WTC11 (cell line): ENCODE data around the gene LIMK1. TPM values are rescaled to one million over a fixed set of nuclear protein-coding genes. Genes with fewer than 3 reads are reported as not detected.
"Not testable (repeated sequence)": the region's sequence is repeated elsewhere in the genome, so short reads cannot be mapped to it uniquely, and the experiment has no call there.

Source experiments
- ATAC-seq: fragments of 200-7000 bp; cut with Tn5 transposase; 2 replicates; pipeline ENCODE4 v1.10.0; 2021; ENCODE audit warnings: mild to moderate bottlenecking, moderate library complexity
- CTCF ChIA-PET: fragments of 300-600 bp; sonication (Branson Sonifier 250); formaldehyde crosslinking; loops from one replicate; lab custom pipeline; 2021; ENCODE audit warnings: antibody characterized with exemption; lab: Charles Lee
- POLR2A ChIA-PET: fragments of 350-600 bp; sonication (Branson Sonifier 250); formaldehyde crosslinking; loops from one replicate; lab custom pipeline; 2021; ENCODE audit warnings: antibody characterized with exemption; lab: Charles Lee
- DNase-seq: peaks from one replicate; pipeline ENCODE4 v3.0.0; 2021; ENCODE audit warnings: low spot score
- H3K27ac Mint-ChIP-seq: 2 replicates; pipeline ENCODE4 v1.8.0; 2021; ENCODE audit warnings: mixed read lengths
- H3K27me3 Mint-ChIP-seq: 2 replicates; pipeline ENCODE4 v1.8.0; 2021; ENCODE audit warnings: low read depth, mild to moderate bottlenecking, moderate library complexity, mixed read lengths
- H3K36me3 Mint-ChIP-seq: 2 replicates; pipeline ENCODE4 v1.8.0; 2021; ENCODE audit warnings: mixed read lengths
- H3K4me1 Mint-ChIP-seq: 2 replicates; pipeline ENCODE4 v1.8.0; 2022; ENCODE audit warnings: mixed read lengths
- H3K4me3 Mint-ChIP-seq: 2 replicates; pipeline ENCODE4 v1.8.0; 2021; ENCODE audit warnings: mild to moderate bottlenecking, moderate library complexity, mixed read lengths
- H3K9me3 Mint-ChIP-seq: 2 replicates; pipeline ENCODE4 v1.8.0; 2021; ENCODE audit warnings: mixed read lengths
- ATF1 ChIP-seq: sonication (generic); formaldehyde crosslinking; IDR thresholded peaks from 2 replicates; pipeline ENCODE4 v1.8.1; 2023; ENCODE audit warnings: mild to moderate bottlenecking, moderate library complexity, missing genetic modification reagents
- ATF2 ChIP-seq: sonication (generic); formaldehyde crosslinking; IDR thresholded peaks from 2 replicates; pipeline ENCODE4 v1.8.1; 2022; ENCODE audit warnings: low read depth, missing genetic modification reagents, borderline replicate concordance
- ATF6 ChIP-seq: sonication (generic); formaldehyde crosslinking; IDR thresholded peaks from 2 replicates; pipeline ENCODE4 v1.8.1; 2023; ENCODE audit warnings: mild to moderate bottlenecking, missing genetic modification reagents
- E2F5 ChIP-seq: sonication (generic); formaldehyde crosslinking; IDR thresholded peaks from 2 replicates; pipeline ENCODE4 v1.8.1; 2022; ENCODE audit warnings: mild to moderate bottlenecking, moderate library complexity, missing genetic modification reagents
- ERG ChIP-seq: fragments of 250-450 bp; sonication (Bioruptor Pico); IDR thresholded peaks from 2 replicates; pipeline ENCODE4 v1.8.0; 2021; ENCODE audit warnings: mild to moderate bottlenecking
- ESRRA ChIP-seq: sonication (generic); formaldehyde crosslinking; IDR thresholded peaks from 2 replicates; pipeline ENCODE4 v1.8.1; 2022; ENCODE audit warnings: mild to moderate bottlenecking, missing genetic modification reagents, borderline replicate concordance
- FOXP4 ChIP-seq: sonication (generic); formaldehyde crosslinking; IDR thresholded peaks from 2 replicates; pipeline ENCODE4 v1.8.0; 2022; ENCODE audit warnings: mild to moderate bottlenecking, missing genetic modification reagents
- HMGA2 ChIP-seq: fragments of 250-450 bp; sonication (Bioruptor Pico); IDR thresholded peaks from 2 replicates; pipeline ENCODE4 v1.4.0; 2021; ENCODE audit warnings: mild to moderate bottlenecking, moderate library complexity
- PRRX2 ChIP-seq: fragments of 250-450 bp; sonication (Bioruptor Pico); IDR thresholded peaks from 2 replicates; pipeline ENCODE4 v1.8.0; 2021; ENCODE audit warnings: mild to moderate bottlenecking
- ZNF121 ChIP-seq: sonication (generic); formaldehyde crosslinking; IDR thresholded peaks from 2 replicates; pipeline ENCODE4 v1.8.0; 2023; ENCODE audit warnings: missing genetic modification reagents
- ZNF512 ChIP-seq: sonication (generic); formaldehyde crosslinking; IDR thresholded peaks from 2 replicates; pipeline ENCODE4 v1.8.1; 2022; ENCODE audit warnings: missing genetic modification reagents, borderline replicate concordance
- ZNF671 ChIP-seq: fragments of 250-450 bp; sonication (Bioruptor Pico); IDR thresholded peaks from 2 replicates; pipeline ENCODE4 v1.8.0; 2021; ENCODE audit warnings: mild to moderate bottlenecking
- total RNA-seq: library from RNA; stranded (reverse); gene quantifications from 3 replicates; pipeline ENCODE4 v1.2.3, GENCODE V29; 2021
- TF ChIP-seq, protein P1 (sequence below): sonication (generic); formaldehyde crosslinking; IDR thresholded peaks from 2 replicates; pipeline ENCODE4 v1.8.1; 2023; ENCODE audit warnings: mild to moderate bottlenecking, missing genetic modification reagents, moderate library complexity

Gene LIMK1
- total RNA-seq, 1 experiment from 2014 or later = 85.4 TPM

DNA sequence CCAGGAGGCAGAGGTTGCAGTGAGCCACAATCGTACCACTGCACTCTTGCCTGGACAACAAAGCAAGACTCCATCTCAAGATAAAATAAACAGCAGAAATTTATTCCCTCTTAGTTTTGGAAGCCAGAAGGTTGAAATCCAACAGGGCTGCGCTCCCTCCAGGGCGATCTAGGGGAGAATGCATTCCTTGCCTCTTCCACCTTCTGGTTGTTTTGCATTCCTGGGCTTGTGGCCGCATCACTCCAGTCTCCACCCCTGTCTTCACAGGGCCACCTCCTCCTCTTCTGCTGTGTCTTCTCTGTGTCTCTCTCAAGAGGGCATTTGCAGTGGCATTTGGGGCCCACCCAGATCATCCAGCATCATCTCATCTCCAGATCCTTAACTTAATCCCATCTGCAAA lies 36.2 kb downstream of the LIMK1 start (continued):
- no peak for TF ChIP-seq ZNF512
- TF ChIP-seq, protein P1, sequence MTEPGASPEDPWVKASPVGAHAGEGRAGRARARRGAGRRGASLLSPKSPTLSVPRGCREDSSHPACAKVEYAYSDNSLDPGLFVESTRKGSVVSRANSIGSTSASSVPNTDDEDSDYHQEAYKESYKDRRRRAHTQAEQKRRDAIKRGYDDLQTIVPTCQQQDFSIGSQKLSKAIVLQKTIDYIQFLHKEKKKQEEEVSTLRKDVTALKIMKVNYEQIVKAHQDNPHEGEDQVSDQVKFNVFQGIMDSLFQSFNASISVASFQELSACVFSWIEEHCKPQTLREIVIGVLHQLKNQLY (CRISPR knock-in tag) = no peak
- no peak for TF ChIP-seq ATF6

- peak overlapping the region; percentile 76 for H3K27ac Mint-ChIP-seq
- no peak for DNase-seq
These were observed 38.0 kb downstream of the LIMK1 start for GRCh38 chr7:74121401-74122249.

DNA sequence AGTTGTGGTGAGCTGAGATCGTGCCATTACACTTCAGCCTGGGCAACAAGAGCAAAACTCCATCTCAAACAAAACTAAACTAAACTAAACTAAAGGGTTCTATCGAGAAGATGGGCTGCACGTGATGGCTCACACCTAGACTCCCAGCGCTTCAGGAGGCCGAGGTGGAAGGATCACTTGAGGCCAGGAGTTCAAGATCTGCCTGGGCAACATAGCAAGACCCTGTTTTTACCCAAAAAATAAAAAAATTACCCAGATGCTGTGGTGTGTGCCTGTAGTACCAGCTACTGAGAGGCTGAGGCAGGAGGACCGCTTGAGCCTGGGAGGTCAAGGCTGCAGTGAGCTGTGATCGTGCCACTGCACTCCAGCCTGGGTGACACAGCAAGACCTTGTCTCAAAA lies 40.3 kb downstream of the LIMK1 start:
- H3K36me3 Mint-ChIP-seq, ATAC-seq, POLR2A ChIA-PET, DNase-seq, H3K27me3 Mint-ChIP-seq, H3K9me3 Mint-ChIP-seq, H3K27ac Mint-ChIP-seq, H3K4me1 Mint-ChIP-seq, H3K4me3 Mint-ChIP-seq: not testable (repeated sequence)
- peak; percentile 82; the same call in 1 of the 2 replicates for TF ChIP-seq ZNF121 (CRISPR knock-in tag)
- CTCF ChIA-PET = interaction anchor here (0.6 to 1.7 kb wide), 2 partner anchors 37 to 82 kb away, joined by 3 to 5 read pairs; no protein-coding TSS in a partner anchor

More at GRCh38 chr7:74121401-74122249, 38.0 kb downstream of the LIMK1 start:
- no peaks in the 10 kb centered on the region for H3K4me1 Mint-ChIP-seq
- ChIA-PET CTCF (no interaction called here), POLR2A (no interaction called here)
- no peak for ATAC-seq
- peaks cover 3% of the 10 kb centered on the region; the same call in 1 of the 2 replicates for H3K27me3 Mint-ChIP-seq
- TF ChIP-seq ATF1 (CRISPR knock-in tag) = no peak
- H3K36me3 Mint-ChIP-seq = peaks cover 23% of the 10 kb centered on the region
- no peak overlapping the region for H3K4me3 Mint-ChIP-seq
- peaks cover 4% of the 10 kb centered on the region for H3K9me3 Mint-ChIP-seq

- no peak for DNase-seq
- no peaks in the 10 kb centered on the region for H3K4me1 Mint-ChIP-seq
- H3K27me3 Mint-ChIP-seq = no peaks in the 10 kb centered on the region
- peak; percentile 34; the same call in 1 of the 2 replicates for TF ChIP-seq ZNF121 (CRISPR knock-in tag)
- no peak for TF ChIP-seq PRRX2 (CRISPR knock-in tag)
- H3K27ac Mint-ChIP-seq = no peak overlapping the region
- CTCF ChIA-PET = interaction anchor here (0.7 to 1.0 kb wide), 3 partner anchors 38 to 80 kb away, joined by 3 to 4 read pairs (median 3); no protein-coding TSS in a partner anchor
- no peak overlapping the region for H3K4me3 Mint-ChIP-seq
- H3K9me3 Mint-ChIP-seq = no peaks in the 10 kb centered on the region
- ATAC-seq = no peak
- POLR2A ChIA-PET = no interaction called here
- H3K36me3 Mint-ChIP-seq = peaks cover 2% of the 10 kb centered on the region
These were observed 42.7 kb downstream of the LIMK1 start for GRCh38 chr7:74126220-74126880.

DNA sequence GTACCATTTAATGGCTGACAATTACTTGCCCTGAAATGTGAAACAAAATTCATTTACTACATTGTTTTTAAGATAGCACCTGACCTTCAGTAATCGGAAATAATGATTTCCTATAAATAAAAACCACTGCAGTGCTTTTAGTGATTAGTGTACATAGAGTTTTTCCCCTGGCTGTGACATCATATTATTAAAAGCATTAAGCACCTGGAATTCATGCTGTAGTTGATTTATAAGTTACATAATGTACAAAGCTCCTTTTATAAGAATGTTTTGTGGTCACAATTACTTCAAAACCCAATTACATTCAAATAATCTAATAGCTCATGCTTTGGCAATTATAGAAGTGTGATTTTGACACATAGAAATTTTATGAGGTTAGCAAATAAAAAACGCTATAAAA lies 46.3 kb downstream of the LIMK1 start:
- no peak for ATAC-seq
- Mint-ChIP-seq H3K9me3 (no peaks in the 10 kb centered on the region), H3K27ac (no peak overlapping the region), H3K4me1 (peaks cover 13% of the 10 kb centered on the region), H3K27me3 (no peaks in the 10 kb centered on the region; the same call in 1 of the 2 replicates), H3K4me3 (no peak overlapping the region), H3K36me3 (no peaks in the 10 kb centered on the region)
- CTCF ChIA-PET = interaction anchor here (1.0 to 2.6 kb wide), 3 partner anchors 9 to 77 kb away, joined by 3 to 5 read pairs (median 5); no protein-coding TSS in a partner anchor
- POLR2A ChIA-PET = no interaction called here
- no peak for DNase-seq
- TF ChIP-seq ATF1 (CRISPR knock-in tag) = no peak
- no peak for TF ChIP-seq ATF2 (CRISPR knock-in tag)
- no peak for TF ChIP-seq ESRRA (CRISPR knock-in tag)
- TF ChIP-seq PRRX2 (CRISPR knock-in tag) = no peak
- TF ChIP-seq FOXP4 = no peak
- no peak for TF ChIP-seq ERG
- no peak for TF ChIP-seq HMGA2
- TF ChIP-seq ZNF671 (CRISPR knock-in tag) = no peak
- TF ChIP-seq E2F5 (CRISPR knock-in tag) = no peak
